BLaER1 treated with 17β-estradiol and CSF1 and Interleukin-3, amounts not matched to agents 10 nM and 100 nM (cell line): ENCODE data around the gene TFDP2.

Experiments
- H3K27ac ChIP-seq, 11 experiments: shearing (Covaris generic); formaldehyde crosslinking; 2 replicates each; pipeline ENCODE4 v1.8.1; 2022
- H3K27me3 ChIP-seq, 11 experiments: shearing (Covaris generic); formaldehyde crosslinking; 2 replicates each; pipeline ENCODE4 v1.8.1; 2022
- H3K36me3 ChIP-seq, 11 experiments: shearing (Covaris generic); formaldehyde crosslinking; 2 replicates each; pipeline ENCODE4 v1.8.1; 2022
- H3K4me1 ChIP-seq, 10 experiments: shearing (Covaris generic); formaldehyde crosslinking; 2 replicates each; pipeline ENCODE4 v1.8.1; 2022
- H3K4me2 ChIP-seq, 11 experiments: shearing (Covaris generic); formaldehyde crosslinking; 2 replicates each; pipeline ENCODE4 v1.8.1; 2022
- H3K4me3 ChIP-seq, 10 experiments: shearing (Covaris generic); formaldehyde crosslinking; 2 replicates each; pipeline ENCODE4 v1.8.1; 2022
- H3K9ac ChIP-seq, 11 experiments: shearing (Covaris generic); formaldehyde crosslinking; 2 replicates each; pipeline ENCODE4 v1.8.1; 2022
- H3K9me3 ChIP-seq, 11 experiments: shearing (Covaris generic); formaldehyde crosslinking; replicated peaks in 1 of 11; 2 replicates each; pipeline ENCODE4 v1.8.1; 2022
- H4K20me1 ChIP-seq, 11 experiments: shearing (Covaris generic); formaldehyde crosslinking; 2 replicates each; pipeline ENCODE4 v1.8.1; 2022
- Cebpa-rat ChIP-seq, 11 experiments: shearing (Covaris generic); IDR thresholded peaks; 2 replicates each; pipeline ENCODE4 v1.8.1; 2022

Gene TFDP2

DNA sequence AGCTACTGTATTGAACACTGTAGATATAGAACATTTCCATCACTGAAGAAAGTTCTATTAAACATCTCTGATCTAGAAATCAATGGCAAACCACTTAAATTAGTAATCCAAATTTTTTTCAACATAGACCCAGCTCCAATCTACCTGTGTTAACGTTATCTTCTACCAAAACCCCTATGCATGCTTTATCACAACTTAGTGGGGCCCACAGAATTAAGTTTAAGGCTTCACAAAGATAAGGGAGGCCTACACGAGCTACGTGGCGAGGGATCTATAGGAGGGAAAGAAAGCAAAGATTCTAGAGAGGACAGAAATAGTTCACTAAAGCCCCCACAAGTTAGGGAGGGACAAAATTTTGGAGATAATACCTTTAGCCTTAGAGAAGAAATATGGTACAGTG, 116.1 kb downstream of the TFDP2 start:
- Histone ChIP-seq H3K36me3 (no peaks in the 10 kb centered on the region), H3K27ac (no peak overlapping the region), H3K9me3 (no peaks in the 10 kb centered on the region), H3K9ac (no peak overlapping the region), H4K20me1 (no peaks in the 10 kb centered on the region), H3K27me3 (no peaks in the 10 kb centered on the region), H3K4me3 (no peak overlapping the region), H3K4me1 (peaks cover 0 to 13% (median 5%) of the 10 kb centered on the region in 10 experiments; a peak in 12 of 20 replicates), H3K4me2 (no peak overlapping the region)
- no peak for TF ChIP-seq Cebpa-rat (IDR thresholded peaks at IDR 0.05)

DNA sequence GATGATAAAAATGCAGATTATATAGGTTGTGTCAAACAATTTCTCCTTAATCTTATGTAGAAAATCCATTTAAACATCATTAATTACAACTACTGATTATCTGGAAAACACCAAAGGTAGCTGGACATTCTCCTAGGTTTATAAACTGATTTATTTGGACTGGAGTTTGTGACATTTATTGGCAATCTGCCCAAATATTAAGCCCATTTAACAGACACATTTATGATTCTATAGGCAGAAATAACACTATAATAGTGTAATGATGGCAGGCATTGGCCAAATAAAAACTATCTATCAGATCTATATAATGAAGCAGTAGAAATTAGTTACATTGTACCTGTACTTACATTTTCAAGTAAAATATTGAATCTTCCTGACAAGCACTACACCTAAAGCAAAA, 117.8 kb downstream of the TFDP2 start:
- Histone ChIP-seq H3K4me3 (no peak overlapping the region), H3K4me2 (peak overlapping the region in 4 of 11 experiments; percentile 16 to 45 (median 32); a peak in 4 of 22 replicates), H3K4me1 (peaks cover 3 to 25% (median 10%) of the 10 kb centered on the region in 10 experiments; a peak in 18 of 20 replicates), H3K9me3 (no peaks in the 10 kb centered on the region), H3K27me3 (no peaks in the 10 kb centered on the region), H3K27ac (no peak overlapping the region), H3K9ac (no peak overlapping the region), H3K36me3 (no peaks in the 10 kb centered on the region), H4K20me1 (no peaks in the 10 kb centered on the region)
- TF ChIP-seq Cebpa-rat (IDR thresholded peaks at IDR 0.05): no peak

DNA sequence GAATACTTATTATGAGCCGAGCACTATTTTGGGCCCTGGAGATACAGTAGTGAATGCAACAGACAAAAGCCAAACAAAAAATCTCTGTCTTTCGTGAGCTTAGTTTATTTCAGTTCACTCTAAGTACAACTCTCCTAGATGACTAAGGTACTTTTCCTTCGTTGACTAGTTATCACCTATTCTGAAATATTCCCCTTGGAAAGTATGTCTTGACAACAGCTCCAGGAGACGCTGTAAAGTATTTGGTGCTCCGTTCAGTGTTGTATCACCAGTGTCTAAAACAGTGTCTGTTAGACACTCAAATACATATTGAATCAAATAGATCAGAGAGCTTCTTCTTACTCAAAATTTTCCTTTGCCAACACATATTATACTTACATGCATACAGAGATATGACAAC, 119.6 kb downstream of the TFDP2 start:
- H3K4me3 ChIP-seq: no peak overlapping the region
- H4K20me1 ChIP-seq: no peaks in the 10 kb centered on the region
- H3K9ac ChIP-seq: no peak overlapping the region
- no peak for TF ChIP-seq Cebpa-rat (IDR thresholded peaks at IDR 0.05)
- peaks cover 5 to 35% (median 15%) of the 10 kb centered on the region in 10 experiments; a peak in 19 of 20 replicates for H3K4me1 ChIP-seq
- no peaks in the 10 kb centered on the region for H3K27me3 ChIP-seq
- H3K9me3 ChIP-seq: no peaks in the 10 kb centered on the region
- H3K36me3 ChIP-seq: peaks cover 0 to 3% (median 0%) of the 10 kb centered on the region in 11 experiments; a peak in 5 of 22 replicates
- no peak overlapping the region for H3K27ac ChIP-seq
- no peak overlapping the region for H3K4me2 ChIP-seq

- no peak for TF ChIP-seq Cebpa-rat (IDR thresholded peaks at IDR 0.05)
- peak overlapping the region in 2 of 11 experiments; percentile 6 to 9; a peak in 2 of 22 replicates for H3K4me2 ChIP-seq
- H3K27ac ChIP-seq: no peak overlapping the region
Observed at GRCh38 chr3:142029052-142029642, 120.2 kb downstream of the TFDP2 start.

DNA sequence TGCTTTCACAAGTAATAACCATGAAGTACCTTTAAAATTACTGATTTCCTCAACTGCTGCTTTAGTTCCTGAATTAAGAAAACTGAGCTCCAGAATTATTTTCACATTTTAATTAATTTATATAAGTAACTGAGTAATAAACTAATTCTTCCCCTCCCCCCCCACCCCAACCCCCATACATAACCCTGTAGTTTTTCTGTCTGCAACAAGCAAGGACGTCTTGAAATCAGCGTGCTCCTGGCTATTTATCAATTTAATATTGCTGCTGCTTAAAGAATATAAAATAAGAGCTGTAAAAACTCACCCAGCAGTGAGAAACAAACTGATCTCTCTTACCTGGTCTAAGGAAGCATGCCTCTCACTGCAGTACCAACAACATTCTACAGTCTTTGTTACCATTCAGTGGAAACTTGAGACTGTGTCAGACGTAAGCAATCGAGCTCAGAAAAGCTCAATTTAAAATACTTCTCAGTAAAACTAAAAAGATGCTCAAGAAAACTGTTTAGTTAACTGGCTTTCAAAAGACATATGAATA, 121.0 kb downstream of the TFDP2 start:
- TF ChIP-seq Cebpa-rat (IDR thresholded peaks at IDR 0.05): no peak
- Histone ChIP-seq H3K9me3 (no peaks in the 10 kb centered on the region), H3K4me3 (peak overlapping the region; percentile 43 to 70 (median 62)), H4K20me1 (no peaks in the 10 kb centered on the region), H3K9ac (peak overlapping the region in 10 of 11 experiments; percentile 50 to 71 (median 64); a peak in 18 of 22 replicates), H3K4me1 (peaks cover 5 to 35% (median 15%) of the 10 kb centered on the region in 10 experiments; a peak in 19 of 20 replicates), H3K36me3 (peaks cover 0 to 16% (median 5%) of the 10 kb centered on the region in 11 experiments; a peak in 12 of 22 replicates), H3K27me3 (no peaks in the 10 kb centered on the region), H3K27ac (peak overlapping the region in 9 of 11 experiments; percentile 27 to 69 (median 57); a peak in 16 of 22 replicates), H3K4me2 (peak overlapping the region; percentile 54 to 91 (median 77))

More at GRCh38 chr3:142029052-142029642, 120.2 kb downstream of the TFDP2 start:
- peaks cover 5 to 35% (median 15%) of the 10 kb centered on the region in 10 experiments; a peak in 19 of 20 replicates for H3K4me1 ChIP-seq
- H3K9me3 ChIP-seq: no peaks in the 10 kb centered on the region
- no peaks in the 10 kb centered on the region for H3K27me3 ChIP-seq
- no peak overlapping the region for H3K4me3 ChIP-seq
- no peaks in the 10 kb centered on the region for H4K20me1 ChIP-seq
- H3K36me3 ChIP-seq: peaks cover 0 to 10% (median 0%) of the 10 kb centered on the region in 11 experiments; a peak in 9 of 22 replicates
- no peak overlapping the region for H3K9ac ChIP-seq

DNA sequence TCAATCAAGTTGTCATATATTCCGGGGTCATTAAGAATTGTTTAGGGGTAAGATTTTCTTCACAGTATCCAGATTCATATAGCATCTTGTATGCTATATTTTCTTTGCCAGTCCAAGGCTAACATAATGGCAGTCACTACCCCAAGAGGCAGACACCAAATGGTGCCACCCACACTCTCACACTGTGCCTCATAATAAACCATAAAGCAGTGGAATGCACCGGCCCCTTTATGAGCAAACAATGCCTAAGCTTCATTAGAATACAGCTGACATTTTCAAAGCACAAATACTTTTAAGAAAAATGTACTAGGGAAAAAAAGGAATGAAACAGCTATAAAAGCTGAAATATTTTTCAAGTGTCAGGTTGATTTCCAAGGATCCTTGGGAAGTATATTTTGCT, 121.6 kb downstream of the TFDP2 start:
- no peak for TF ChIP-seq Cebpa-rat (IDR thresholded peaks at IDR 0.05)
- H3K27me3 ChIP-seq: no peaks in the 10 kb centered on the region
- peak overlapping the region; percentile 43 to 70 (median 62) for H3K4me3 ChIP-seq
- peaks cover 0 to 18% (median 8%) of the 10 kb centered on the region in 11 experiments; a peak in 12 of 22 replicates for H3K36me3 ChIP-seq
- H3K9ac ChIP-seq: peak overlapping the region in 10 of 11 experiments; percentile 50 to 71 (median 64); a peak in 20 of 22 replicates
- H3K27ac ChIP-seq: peak overlapping the region in 9 of 11 experiments; percentile 27 to 69 (median 57); a peak in 16 of 22 replicates
- H3K4me2 ChIP-seq: peak overlapping the region; percentile 67 to 91 (median 78)
- no peaks in the 10 kb centered on the region for H4K20me1 ChIP-seq
- peaks cover 5 to 36% (median 15%) of the 10 kb centered on the region in 10 experiments for H3K4me1 ChIP-seq
- no peaks in the 10 kb centered on the region for H3K9me3 ChIP-seq

DNA sequence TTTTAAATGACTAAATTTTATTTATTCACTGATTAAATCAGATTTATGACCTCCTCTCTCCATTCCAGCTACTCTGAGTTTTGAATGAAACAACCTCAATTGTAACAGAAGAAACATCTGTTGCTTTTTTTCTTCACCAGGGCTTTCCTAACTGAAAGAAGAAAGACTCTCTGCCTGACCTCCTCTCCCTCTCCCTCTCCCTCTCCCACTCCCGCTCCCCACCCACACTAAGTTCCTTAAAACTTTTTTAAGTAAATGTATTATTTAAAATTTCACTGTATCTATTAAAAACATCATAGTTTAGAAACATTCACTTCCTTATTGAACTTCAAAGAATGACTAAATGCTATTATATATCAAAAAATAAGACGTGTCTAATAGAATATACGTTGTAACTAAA, 122.0 kb downstream of the TFDP2 start:
- Histone ChIP-seq H3K4me2 (peak overlapping the region; percentile 67 to 91 (median 78); a peak in 21 of 22 replicates), H3K27ac (peak overlapping the region in 8 of 11 experiments; percentile 27 to 69 (median 58); a peak in 13 of 22 replicates), H3K27me3 (no peaks in the 10 kb centered on the region), H3K4me1 (peaks cover 5 to 37% (median 16%) of the 10 kb centered on the region in 10 experiments), H4K20me1 (no peaks in the 10 kb centered on the region), H3K9ac (peak overlapping the region; percentile 37 to 71 (median 62); a peak in 13 of 22 replicates), H3K36me3 (peaks cover 0 to 18% (median 8%) of the 10 kb centered on the region in 11 experiments; a peak in 12 of 22 replicates), H3K9me3 (no peaks in the 10 kb centered on the region), H3K4me3 (peak overlapping the region; percentile 43 to 70 (median 62))
- no peak for TF ChIP-seq Cebpa-rat (IDR thresholded peaks at IDR 0.05)

GRCh38 chr3:142026333-142026732, 123.0 kb downstream of the TFDP2 start:
- TF ChIP-seq Cebpa-rat (IDR thresholded peaks at IDR 0.05): no peak
- peaks cover 5 to 37% (median 15%) of the 10 kb centered on the region in 10 experiments; a peak in 18 of 20 replicates for H3K4me1 ChIP-seq
- H3K27ac ChIP-seq: 0 out of 22 replicates have a peak overlapping the region, but pooled peaks of 1 of the 11 experiments have one; percentile 24
- peak overlapping the region in 1 of 11 experiments; percentile 17; a peak in 1 of 22 replicates for H3K9ac ChIP-seq
- H4K20me1 ChIP-seq: no peaks in the 10 kb centered on the region
- no peaks in the 10 kb centered on the region for H3K9me3 ChIP-seq
- peak overlapping the region; percentile 19 to 91 (median 72); a peak in 19 of 22 replicates for H3K4me2 ChIP-seq
- no peak overlapping the region; a peak in 1 of 20 replicates for H3K4me3 ChIP-seq
- no peaks in the 10 kb centered on the region for H3K27me3 ChIP-seq
- H3K36me3 ChIP-seq: peaks cover 0 to 18% (median 8%) of the 10 kb centered on the region in 11 experiments; a peak in 12 of 22 replicates

- Histone ChIP-seq H3K9ac (peak overlapping the region in 3 of 11 experiments; percentile 0 to 27 (median 11); a peak in 1 of 22 replicates), H3K27ac (peak overlapping the region in 6 of 11 experiments; percentile 14 to 35 (median 26); a peak in 4 of 22 replicates), H4K20me1 (no peaks in the 10 kb centered on the region), H3K4me3 (no peak overlapping the region), H3K4me2 (peak overlapping the region in 3 of 11 experiments; percentile 18 to 67 (median 38); a peak in 5 of 22 replicates), H3K27me3 (no peaks in the 10 kb centered on the region), H3K9me3 (no peaks in the 10 kb centered on the region), H3K4me1 (peaks cover 21 to 58% (median 28%) of the 10 kb centered on the region in 10 experiments), H3K36me3 (peaks cover 0 to 34% (median 9%) of the 10 kb centered on the region in 11 experiments; a peak in 13 of 22 replicates)
- TF ChIP-seq Cebpa-rat (IDR thresholded peaks at IDR 0.05): no peak
Observed at GRCh38 chr3:142022381-142022780, 127.0 kb downstream of the TFDP2 start.
